Measurements from ENCODE around the gene MAD2L2.
A peak's percentile ranks its signal among the peaks of the same experiment; 100 is the strongest.

The MAD2L2 gene

GRCh38 chr1:11652203-11652780 lies 28.7 kb downstream of the MAD2L2 start:
- no peak for DNase-seq

- DNase-seq = no peak
Measured at GRCh38 chr1:11651017-11651416, 29.9 kb downstream of the MAD2L2 start.

- DNase-seq = peak; percentile 97
Measured at GRCh38 chr1:11650331-11650991, 30.5 kb downstream of the MAD2L2 start.

GRCh38 chr1:11649624-11650330 lies 31.2 kb downstream of the MAD2L2 start:
- no peak for DNase-seq

GRCh38 chr1:11649237-11649623 lies 31.7 kb downstream of the MAD2L2 start:
- no peak for DNase-seq

- DNase-seq = peak; percentile 71
Measured at GRCh38 chr1:11648732-11649158, 32.2 kb downstream of the MAD2L2 start.

- no peak for DNase-seq
Measured at GRCh38 chr1:11648039-11648438, 32.9 kb downstream of the MAD2L2 start.

GRCh38 chr1:11647333-11647732 lies 33.6 kb downstream of the MAD2L2 start:
- no peak for DNase-seq

GRCh38 chr1:11646317-11646716 lies 34.6 kb downstream of the MAD2L2 start:
- no peak for DNase-seq

- DNase-seq = peak; percentile 89
Measured at GRCh38 chr1:11645670-11646265, 35.2 kb downstream of the MAD2L2 start.

- DNase-seq = no peak
Measured at GRCh38 chr1:11645270-11645669, 35.7 kb downstream of the MAD2L2 start.

- DNase-seq = no peak
Measured at GRCh38 chr1:11643782-11644181, 37.2 kb downstream of the MAD2L2 start.

- DNase-seq = peak; percentile 76
Measured at GRCh38 chr1:11642418-11643017, 38.4 kb downstream of the MAD2L2 start.

GRCh38 chr1:11641776-11642305 lies 39.1 kb downstream of the MAD2L2 start:
- no peak for DNase-seq

GRCh38 chr1:11640944-11641343 lies 40.0 kb downstream of the MAD2L2 start:
- no peak for DNase-seq

- DNase-seq = no peak
Measured at GRCh38 chr1:11640101-11640500, 40.8 kb downstream of the MAD2L2 start.

- DNase-seq = no peak
Measured at GRCh38 chr1:11639372-11639771, 41.6 kb downstream of the MAD2L2 start.

GRCh38 chr1:11638121-11638520 lies 42.8 kb downstream of the MAD2L2 start:
- DNase-seq = no peak

- no peak for DNase-seq
Measured at GRCh38 chr1:11634365-11635192, 46.4 kb downstream of the MAD2L2 start.

GRCh38 chr1:11629184-11630016 lies 51.5 kb downstream of the MAD2L2 start:
- DNase-seq = no peak

- DNase-seq = no peak
Measured at GRCh38 chr1:11628767-11629166, 52.2 kb downstream of the MAD2L2 start.
